Upper lobe of left lung (tissue), 6 donors: ENCODE measurements around the gene PLVAP. TPM values are rescaled to one million over a fixed set of nuclear protein-coding genes. Genes with fewer than 3 reads are reported as not detected.

ENCODE experiments used
- ATAC-seq, 2 donors: fragments of 200-7000 bp; cut with Tn5 transposase; one replicate each; pipeline ENCODE4 v1.9.1; 2022; ENCODE audit warnings: mild to moderate bottlenecking in 2 of 2, moderate library complexity in 2 of 2; ENCODE audit not compliant: low FRiP score in 2 of 2
- DNase-seq, 2 donors: peaks; one replicate each; pipeline ENCODE4 v3.0.0-alpha.2; 2019 to 2020
- H3K27ac ChIP-seq, 4 donors: fragments of 200-600 bp; sonication (generic); one replicate each; pipeline ENCODE4 v1.5.1; 2016 to 2019
- H3K27me3 ChIP-seq, 4 donors: fragments of 200-600 bp; sonication (generic); one replicate each; pipeline ENCODE4 v1.5.1; 2017 to 2019
- H3K36me3 ChIP-seq, 4 donors: fragments of 200-600 bp; sonication (generic); one replicate each; pipeline ENCODE4 v1.5.1; 2016 to 2019
- H3K4me1 ChIP-seq, 4 donors: fragments of 200-600 bp; sonication (generic); one replicate each; pipeline ENCODE4 v1.5.1; 2018 to 2019
- H3K4me3 ChIP-seq, 4 donors: fragments of 200-600 bp; sonication (generic); one replicate each; pipeline ENCODE4 v1.5.1; 2017 to 2019; ENCODE audit warnings: mild to moderate bottlenecking in 2 of 4, moderate library complexity in 1 of 4
- H3K9me3 ChIP-seq, 4 donors: fragments of 200-600 bp; sonication (generic); one replicate each; pipeline ENCODE4 v1.5.1; 2018 to 2019
- EP300 ChIP-seq, 4 donors: sonication (generic); formaldehyde crosslinking; IDR thresholded peaks; one replicate each; pipeline ENCODE4 v1.5.1; 2017; ENCODE audit warnings: antibody characterized with exemption in 4 of 4, control low read depth in 2 of 4
- POLR2A ChIP-seq, 4 donors: fragments of 450-650 bp; IDR thresholded peaks; one replicate each; pipeline ENCODE4 v1.5.1; 2016 to 2017; ENCODE audit warnings: antibody characterized with exemption in 4 of 4, mild to moderate bottlenecking in 2 of 4
- POLR2AphosphoS5 ChIP-seq, 2 donors: sonication (generic); formaldehyde crosslinking; IDR thresholded peaks; one replicate each; pipeline ENCODE4 v1.5.1; 2017; ENCODE audit warnings: antibody characterized with exemption in 2 of 2
- WGBS, 2 donors: methylation state at CpG; one replicate each; pipeline ENCODE4 v1.1.5; 2017 to 2018; 5-methylcytosine and 5-hydroxymethylcytosine counted together
- total RNA-seq, 6 donors: library from RNA; depleted of rRNA in 4 of 6; stranded (reverse); fragments of >200 nt in 4 of 6; gene quantifications; one replicate each; pipeline versions ENCODE4 v1.1.0 to v1.2.1, GENCODE V29; 2016 to 2021
- TF ChIP-seq, protein P1 (sequence below), 6 experiments: fragments of 450-650 bp in 4 of 6; fragments of 200-600 bp in 2 of 6; sonication (generic) in 2 of 6; IDR thresholded peaks; one replicate each; pipeline ENCODE4 v1.5.1; 2016 to 2019; ENCODE audit warnings: antibody characterized with exemption in 6 of 6
- donor health status: DM: no; HTN: no; CAD: no; lungs with moderate emphysema.
- donor health status: DM: no; HTN: yes; CAD: no; lungs with severe emphysema.

Gene PLVAP
- total RNA-seq, 6 donors from 2014 or later, result 1.0 to 103 (median 6.9) TPM

DNA sequence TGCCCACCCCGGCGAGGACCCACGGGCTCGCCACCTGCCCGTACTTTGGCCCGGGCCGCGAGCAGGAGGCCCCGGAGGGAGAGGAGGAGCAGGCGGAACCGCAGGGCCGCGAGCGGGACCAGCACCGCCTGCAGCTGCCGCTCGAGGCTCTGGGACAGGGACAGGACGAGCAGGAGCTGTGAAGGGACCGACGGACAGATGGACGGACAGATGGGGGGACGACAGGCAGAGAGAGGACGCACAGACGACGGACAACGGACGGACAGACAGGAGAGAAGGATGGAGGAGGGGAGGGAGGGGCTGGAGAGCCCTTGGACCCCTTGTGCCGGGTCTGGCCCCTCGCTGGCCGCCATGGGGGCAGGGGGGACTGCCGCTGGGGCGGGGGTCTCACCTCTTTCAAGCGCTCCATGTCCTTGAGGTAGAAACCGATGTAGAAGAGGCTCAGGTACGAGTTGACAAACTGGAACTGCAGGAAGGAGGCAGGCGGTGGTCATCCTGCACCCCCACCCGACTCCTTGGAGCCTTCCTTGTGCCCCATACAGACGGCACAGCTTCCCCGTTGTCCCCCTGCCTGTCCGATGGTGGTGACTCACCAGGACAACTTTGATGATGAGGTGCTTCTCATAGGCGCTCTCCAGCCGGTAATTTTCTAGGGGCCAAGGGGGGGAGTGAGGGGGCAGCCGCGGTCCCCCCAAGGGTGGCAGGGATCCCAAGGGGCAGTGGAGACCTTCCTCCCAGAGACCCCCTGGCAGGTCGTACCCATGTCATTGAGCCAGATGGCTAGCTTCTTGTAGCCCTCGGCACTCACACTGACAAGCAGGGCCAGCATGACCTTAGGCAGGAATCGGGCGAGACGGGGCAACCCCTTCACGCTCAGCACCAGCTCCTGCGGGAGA, 47.5 kb downstream of the PLVAP start:
- TF ChIP-seq POLR2A (IDR thresholded peaks at IDR 0.05) (no peak), POLR2AphosphoS5 (IDR thresholded peaks at IDR 0.05) (no peak), EP300 (IDR thresholded peaks at IDR 0.05) (no peak)
- TF ChIP-seq, protein P1, sequence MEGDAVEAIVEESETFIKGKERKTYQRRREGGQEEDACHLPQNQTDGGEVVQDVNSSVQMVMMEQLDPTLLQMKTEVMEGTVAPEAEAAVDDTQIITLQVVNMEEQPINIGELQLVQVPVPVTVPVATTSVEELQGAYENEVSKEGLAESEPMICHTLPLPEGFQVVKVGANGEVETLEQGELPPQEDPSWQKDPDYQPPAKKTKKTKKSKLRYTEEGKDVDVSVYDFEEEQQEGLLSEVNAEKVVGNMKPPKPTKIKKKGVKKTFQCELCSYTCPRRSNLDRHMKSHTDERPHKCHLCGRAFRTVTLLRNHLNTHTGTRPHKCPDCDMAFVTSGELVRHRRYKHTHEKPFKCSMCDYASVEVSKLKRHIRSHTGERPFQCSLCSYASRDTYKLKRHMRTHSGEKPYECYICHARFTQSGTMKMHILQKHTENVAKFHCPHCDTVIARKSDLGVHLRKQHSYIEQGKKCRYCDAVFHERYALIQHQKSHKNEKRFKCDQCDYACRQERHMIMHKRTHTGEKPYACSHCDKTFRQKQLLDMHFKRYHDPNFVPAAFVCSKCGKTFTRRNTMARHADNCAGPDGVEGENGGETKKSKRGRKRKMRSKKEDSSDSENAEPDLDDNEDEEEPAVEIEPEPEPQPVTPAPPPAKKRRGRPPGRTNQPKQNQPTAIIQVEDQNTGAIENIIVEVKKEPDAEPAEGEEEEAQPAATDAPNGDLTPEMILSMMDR (IDR thresholded peaks at IDR 0.05), result no peak
- WGBS, 2 donors, result 75 to 79% methylated on average over 42 to 46 of the region's 51 CpGs
- Histone ChIP-seq H3K27ac (no peak overlapping the region), H3K27me3 (peaks cover 0 to 9% (median 2%) of the 10 kb centered on the region in 4 donors), H3K9me3 (no peaks in the 10 kb centered on the region), H3K4me1 (peaks cover 16 to 39% (median 26%) of the 10 kb centered on the region in 4 donors), H3K4me3 (peak overlapping the region in 3 of 4 donors; percentile 45 to 58 (median 53)), H3K36me3 (no peaks in the 10 kb centered on the region)
- DNase-seq (no peak), ATAC-seq (no peak)

DNA sequence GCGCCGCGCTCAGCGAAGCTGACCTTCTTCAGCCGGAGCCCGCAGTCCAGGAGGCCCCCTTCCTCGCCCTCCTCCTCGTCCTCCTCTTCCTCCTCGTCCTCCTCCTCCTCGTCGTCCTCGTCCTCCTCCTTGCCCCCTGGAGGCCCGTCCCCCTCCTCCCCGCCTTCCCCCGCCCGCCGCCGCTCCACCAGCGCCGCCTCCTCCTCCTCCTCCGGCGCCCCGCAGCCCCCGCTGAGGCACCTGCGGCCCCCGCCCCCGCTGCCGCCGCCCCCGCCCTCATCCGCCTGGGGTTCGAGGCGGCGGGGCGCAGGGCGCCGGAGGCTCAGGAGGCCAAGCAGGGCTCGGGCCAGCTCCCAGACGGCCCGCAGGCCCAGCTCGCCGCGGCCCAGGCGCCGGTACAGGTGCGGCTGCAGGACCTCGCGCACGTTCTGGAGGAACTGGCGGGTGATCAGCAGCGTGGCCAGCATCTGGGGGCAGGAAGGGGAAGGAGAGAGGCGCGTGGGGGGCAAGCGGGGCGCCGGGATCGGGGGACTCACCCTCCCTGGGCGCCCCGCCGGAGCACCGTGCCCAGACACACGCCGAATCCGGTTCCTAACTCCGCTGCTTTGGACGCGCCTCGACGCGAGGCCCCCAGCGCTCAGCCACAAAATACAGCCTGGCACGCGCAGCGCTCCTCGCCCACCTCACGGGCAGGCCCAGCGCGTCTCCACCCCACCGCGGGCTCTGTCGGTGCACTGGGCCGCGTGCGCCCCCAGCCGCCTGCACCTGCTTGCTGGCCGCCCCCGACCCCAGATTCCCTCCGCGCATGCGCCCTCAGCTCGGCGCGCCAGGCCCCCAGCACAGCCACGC, 48.4 kb downstream of the PLVAP start:
- WGBS, 2 donors, result 38 to 52% methylated on average over 29 to 62 of the region's 94 CpGs
- peaks cover 0 to 9% (median 2%) of the 10 kb centered on the region in 4 donors for H3K27me3 ChIP-seq
- peak overlapping the region in 3 of 4 donors; percentile 45 to 58 (median 53) for H3K4me3 ChIP-seq
- H3K4me1 ChIP-seq, result peaks cover 11 to 34% (median 20%) of the 10 kb centered on the region in 4 donors
- no peaks in the 10 kb centered on the region for H3K36me3 ChIP-seq
- H3K27ac ChIP-seq, result peak overlapping the region in 3 of 4 donors; percentile 60 to 80 (median 67)
- ATAC-seq (peak in 1 of 2 donors; percentile 2), DNase-seq (peak in 1 of 2 donors; percentile 86)
- H3K9me3 ChIP-seq, result no peaks in the 10 kb centered on the region
- TF ChIP-seq EP300 (IDR thresholded peaks at IDR 0.05) (no peak), POLR2A (IDR thresholded peaks at IDR 0.05) (no peak), POLR2AphosphoS5 (IDR thresholded peaks at IDR 0.05) (no peak)
- TF ChIP-seq, protein P1 (IDR thresholded peaks at IDR 0.05), result no peak

DNA sequence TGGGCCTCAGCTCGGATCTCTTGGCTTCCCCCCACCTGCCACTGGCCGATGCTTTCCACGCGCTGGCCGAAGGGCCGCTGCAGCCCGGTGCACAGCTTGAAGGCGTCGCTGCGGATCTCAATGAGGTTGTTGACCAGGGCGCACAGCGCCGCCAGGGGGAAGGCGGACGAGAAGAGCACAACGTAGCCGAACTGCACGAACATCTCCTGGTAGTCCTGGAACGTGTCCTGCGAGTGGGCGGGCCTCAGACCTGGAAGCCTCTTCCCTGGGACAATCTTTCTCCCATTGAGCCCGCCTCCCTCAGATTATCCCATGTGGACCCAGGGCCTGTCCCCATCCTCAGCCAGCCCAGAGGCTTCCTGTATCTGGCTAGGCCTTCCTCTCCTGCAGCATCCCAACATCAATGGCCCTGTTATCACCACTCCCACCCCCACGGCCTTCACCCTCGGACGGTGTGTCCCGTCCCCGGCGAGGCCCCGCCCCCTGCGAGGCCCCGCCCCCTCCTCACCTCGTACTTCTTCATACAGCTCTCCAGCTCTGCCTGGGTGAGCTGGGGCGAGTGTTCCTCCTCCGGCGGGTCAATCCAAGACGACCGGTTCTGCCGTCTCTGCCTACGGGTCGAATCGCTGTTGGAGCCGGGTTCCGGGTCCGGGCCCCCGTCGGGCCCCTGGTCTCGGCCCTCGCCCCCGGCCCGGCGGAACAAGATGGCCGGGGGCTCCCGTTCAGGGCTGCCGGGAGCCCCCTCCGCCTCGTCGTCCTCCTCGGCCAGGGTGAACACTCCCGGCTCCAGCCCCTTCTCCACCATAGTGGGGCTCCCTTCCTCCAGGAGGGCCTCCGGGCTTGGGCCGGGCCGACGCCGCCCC, 49.3 kb downstream of the PLVAP start:
- 34 to 50% methylated on average over 12 to 46 of the region's 64 CpGs for WGBS, 2 donors
- ATAC-seq (peak; percentile 60 to 79), DNase-seq (peak; percentile 86 to 92)
- H3K4me3 ChIP-seq, result peak overlapping the region in 3 of 4 donors; percentile 45 to 58 (median 53)
- TF ChIP-seq, protein P1 (IDR thresholded peaks at IDR 0.05), result peak in 4 of 6 experiments; percentile 40 to 72 (median 58)
- TF ChIP-seq POLR2A (IDR thresholded peaks at IDR 0.05) (peak in 1 of 4 donors; percentile 48), POLR2AphosphoS5 (IDR thresholded peaks at IDR 0.05) (no peak)
- peaks cover 8 to 31% (median 13%) of the 10 kb centered on the region in 4 donors for H3K4me1 ChIP-seq
- H3K9me3 ChIP-seq, result no peaks in the 10 kb centered on the region
- peak overlapping the region in 3 of 4 donors; percentile 60 to 80 (median 67) for H3K27ac ChIP-seq
- no peaks in the 10 kb centered on the region for H3K36me3 ChIP-seq
- peaks cover 0 to 9% (median 2%) of the 10 kb centered on the region in 4 donors for H3K27me3 ChIP-seq

DNA sequence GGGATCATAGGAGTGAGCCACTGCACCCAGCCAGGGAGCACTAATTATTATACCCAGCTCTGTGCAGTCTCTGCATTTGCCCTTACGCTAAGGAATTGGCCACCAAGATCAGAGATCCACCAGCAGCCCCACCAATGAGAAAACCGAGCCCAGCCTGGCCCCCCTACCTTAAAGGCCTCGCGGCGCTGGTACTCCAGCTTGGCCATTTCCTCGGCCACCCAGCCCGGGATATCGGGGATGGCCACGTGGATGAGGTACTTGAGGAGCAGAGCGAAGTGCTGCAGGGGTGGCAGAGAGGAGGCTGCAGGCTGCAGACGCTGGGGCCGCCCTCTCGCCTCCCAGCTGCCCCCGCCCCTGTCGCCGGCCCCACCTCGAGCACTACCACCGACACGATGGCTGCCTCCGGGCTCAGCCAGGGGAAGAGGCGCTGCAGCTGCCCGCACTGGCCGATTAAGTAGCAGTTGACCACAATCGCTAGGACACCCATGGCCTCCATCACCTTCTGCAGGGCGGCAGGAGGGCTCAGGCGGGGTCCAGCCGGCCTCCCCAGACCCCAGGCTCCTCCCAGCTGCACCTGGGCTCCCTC, 50.0 kb downstream of the PLVAP start:
- ATAC-seq (no peak), DNase-seq (peak in 1 of 2 donors; percentile 80)
- Histone ChIP-seq H3K4me3 (no peak overlapping the region), H3K36me3 (peaks cover 0 to 5% (median 1%) of the 10 kb centered on the region in 4 donors), H3K27me3 (peaks cover 0 to 9% (median 2%) of the 10 kb centered on the region in 4 donors), H3K4me1 (peaks cover 8 to 27% (median 13%) of the 10 kb centered on the region in 4 donors), H3K9me3 (no peaks in the 10 kb centered on the region), H3K27ac (peak overlapping the region in 1 of 4 donors; percentile 67)
- WGBS, 2 donors, result 87 to 91% methylated on average over 6 to 17 of the region's 27 CpGs
- TF ChIP-seq POLR2A (IDR thresholded peaks at IDR 0.05) (no peak), POLR2AphosphoS5 (IDR thresholded peaks at IDR 0.05) (no peak), EP300 (IDR thresholded peaks at IDR 0.05) (no peak)
